Inferior parietal cortex (tissue), 1 donor: ENCODE data around the gene OR52A1.
"Not testable (repeated sequence)": the region's sequence is repeated elsewhere in the genome, so short reads cannot be mapped to it uniquely, and the experiment has no call there.

Experiments
- DNase-seq: peaks from one replicate; pipeline ENCODE4 v3.0.0-alpha.2; 2016; ENCODE audit errors: extremely low spot score

The OR52A1 gene

DNA sequence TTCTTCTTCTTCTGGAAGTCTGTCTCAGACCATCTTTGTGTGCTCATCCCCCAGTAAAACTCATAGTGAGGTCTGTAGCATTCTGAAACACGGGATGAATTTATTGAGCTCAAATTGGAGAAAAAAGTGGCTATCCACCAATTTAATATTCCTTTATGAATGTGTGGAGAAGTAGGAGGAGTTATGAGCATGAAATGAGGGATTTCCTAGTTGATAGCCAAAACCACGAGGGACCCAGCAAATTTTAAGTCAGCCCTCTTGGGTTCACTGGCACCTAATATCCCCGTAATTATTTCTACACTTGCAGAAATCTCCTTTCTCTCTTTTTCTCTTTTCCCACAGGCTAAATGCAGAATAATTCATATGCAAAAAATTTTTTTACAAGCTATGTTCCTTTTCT lies at the start of gene OR52A1:
Gene OR52A1, minus strand, starts transcription at position 101 of the 400 bp plus-strand sequence. CDS start 2,388 bp downstream, outside the sequence.
- no peak for DNase-seq

DNA sequence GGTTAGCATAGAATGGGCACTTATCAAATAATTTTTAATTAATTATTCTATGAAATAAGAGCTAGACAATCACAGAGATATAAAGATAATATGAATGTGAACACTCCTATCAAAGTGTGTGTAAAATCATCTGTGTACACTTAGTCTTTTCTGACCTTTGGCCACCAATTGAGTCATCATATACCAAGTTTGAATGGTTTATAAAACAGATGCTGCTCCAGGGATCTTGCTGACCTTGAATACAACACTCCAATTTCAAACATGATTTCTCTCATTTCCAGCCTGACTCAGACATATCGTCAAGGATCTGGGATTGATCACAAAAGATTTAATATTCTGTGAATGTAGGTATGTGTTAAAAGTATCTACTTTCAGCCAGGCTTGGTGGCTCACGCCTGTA lies 48.8 kb upstream of the OR52A1 start:
- no peak for DNase-seq

DNA sequence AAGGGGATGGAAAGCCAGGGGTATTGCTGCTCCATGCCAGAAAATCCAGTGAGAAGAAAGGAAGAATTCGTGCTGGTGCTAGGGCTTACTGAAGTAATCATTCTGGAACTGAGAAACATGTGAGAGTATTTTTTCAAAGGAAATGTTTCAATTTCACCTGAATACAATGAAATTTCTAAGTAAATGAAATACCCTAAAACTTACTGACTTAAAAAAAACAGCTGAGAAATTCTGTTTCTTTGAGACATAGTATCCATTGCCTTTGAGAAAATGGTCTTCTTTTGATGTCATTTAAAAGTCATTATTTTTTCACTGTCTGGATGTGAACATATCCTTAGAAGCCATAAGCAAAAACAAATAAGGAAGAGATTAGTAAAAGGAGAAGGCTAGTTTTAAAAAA lies 46.0 kb upstream of the OR52A1 start, which contains the start of gene OR51V1:
Gene OR51V1, minus strand, starts transcription at position 101 of the 400 bp plus-strand sequence. Its CDS starts 0 bp downstream, at position 101.
- no peak for DNase-seq

- no peak for DNase-seq
Measured at GRCh38 chr11:5198285-5198684, 43.7 kb upstream of the OR52A1 start.

- no peak for DNase-seq
Measured at GRCh38 chr11:5197536-5197935, 43.0 kb upstream of the OR52A1 start.

DNA sequence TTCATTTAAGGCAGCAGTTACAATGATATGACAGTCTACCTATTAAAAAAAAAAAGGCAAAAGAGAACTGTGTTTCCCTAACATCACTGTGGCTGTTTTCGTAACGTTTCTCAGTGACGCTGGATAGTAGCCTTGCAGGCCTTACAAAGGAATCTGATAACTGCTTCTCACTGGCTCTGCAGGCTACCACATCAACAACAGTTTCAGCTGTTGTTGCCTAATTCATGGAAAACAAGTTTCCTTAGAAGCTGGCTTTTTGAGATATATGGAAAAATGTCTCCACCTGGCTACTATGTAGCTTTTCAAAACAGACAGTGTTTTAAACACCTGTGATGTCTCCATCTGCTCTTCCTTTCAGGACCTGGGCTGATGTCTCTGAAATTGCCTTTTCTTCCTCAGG lies 42.2 kb upstream of the OR52A1 start:
- DNase-seq = no peak

DNA sequence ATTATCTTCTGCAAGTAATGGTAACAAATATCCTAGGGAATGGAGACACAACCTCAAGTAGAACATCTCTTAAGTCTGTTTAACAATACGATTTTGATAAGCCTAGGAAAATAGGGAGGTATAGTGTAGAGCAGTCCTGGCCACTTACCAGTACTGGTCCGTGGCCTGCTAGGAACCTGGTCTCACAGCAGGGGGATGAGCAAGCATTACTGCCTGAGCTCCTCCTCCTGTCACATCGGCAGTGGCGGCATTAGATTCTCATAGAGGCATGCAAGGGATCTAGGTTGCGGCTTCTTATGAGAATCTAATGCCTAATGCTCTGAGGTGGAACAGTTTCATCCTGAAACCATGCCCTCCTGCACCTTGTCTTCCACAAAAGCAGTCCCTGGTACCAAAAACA lies 41.5 kb upstream of the OR52A1 start:
- no peak for DNase-seq

DNA sequence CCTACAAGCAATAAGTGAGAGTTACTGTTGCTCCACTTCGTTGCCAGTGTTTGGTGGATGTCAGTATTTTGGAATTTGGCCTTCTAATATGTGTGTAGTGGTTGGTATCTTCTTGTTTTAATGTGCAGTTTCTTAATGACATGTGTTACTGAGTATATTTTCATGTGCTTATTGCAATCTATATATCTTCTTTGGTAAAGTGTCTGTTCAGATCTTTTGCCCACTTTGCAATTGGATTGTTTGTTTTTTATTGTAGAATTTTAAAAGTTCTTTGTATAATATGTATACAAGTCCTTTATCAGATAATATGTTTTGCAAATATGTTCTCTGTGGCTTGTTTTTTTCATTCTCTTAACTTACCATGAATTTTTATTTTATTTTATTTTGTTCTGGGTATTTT lies 38.2 kb upstream of the OR52A1 start:
- DNase-seq = no peak

DNA sequence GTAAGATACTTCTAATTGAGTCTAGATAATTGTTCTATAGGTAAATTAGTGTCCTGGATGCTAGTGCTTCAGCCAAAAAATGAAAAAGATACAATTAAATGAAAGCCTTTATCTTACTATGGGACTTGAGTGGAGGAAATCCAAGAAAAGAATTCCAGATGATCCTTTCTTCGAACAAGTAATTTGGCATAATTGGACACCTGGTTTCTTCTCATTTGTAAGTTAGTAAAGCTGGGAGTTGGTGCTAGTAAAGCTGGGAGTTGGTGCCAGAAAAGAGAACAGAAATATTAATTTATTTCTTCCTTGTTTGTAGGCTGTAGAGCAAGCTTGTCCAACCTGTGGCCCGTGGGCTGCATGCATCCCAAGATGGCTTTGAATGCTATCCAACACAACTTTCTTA lies 33.6 kb upstream of the OR52A1 start:
- no peak for DNase-seq

- no peak for DNase-seq
Measured at GRCh38 chr11:5178046-5178837, 23.7 kb upstream of the OR52A1 start.

- DNase-seq = no peak
Measured at GRCh38 chr11:5174934-5175333, 20.4 kb upstream of the OR52A1 start.

GRCh38 chr11:5171856-5172255 lies 17.3 kb upstream of the OR52A1 start:
- DNase-seq = no peak

GRCh38 chr11:5165898-5166297 lies 11.3 kb upstream of the OR52A1 start:
- DNase-seq = not testable (repeated sequence)

DNA sequence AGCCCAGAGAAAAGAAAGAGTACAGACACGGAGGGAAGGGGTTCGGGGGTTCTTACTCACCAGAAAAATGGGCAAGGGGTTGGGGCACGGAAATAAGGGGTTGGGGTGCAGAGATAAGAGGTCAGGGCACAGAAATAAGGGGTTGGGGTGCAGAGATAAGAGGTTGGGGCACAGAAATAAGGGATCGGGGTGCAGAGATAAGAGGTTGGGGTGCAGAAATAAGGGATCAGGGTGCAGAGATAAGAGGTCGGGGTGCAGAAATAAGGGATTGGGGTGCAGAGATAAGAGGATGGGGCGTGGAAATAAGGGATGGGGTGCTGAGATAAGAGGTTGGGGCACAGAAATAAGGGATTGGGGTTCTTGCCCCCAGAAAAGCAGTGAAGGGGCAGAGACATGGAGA lies 10.2 kb upstream of the OR52A1 start:
- not testable (repeated sequence) for DNase-seq

- not testable (repeated sequence) for DNase-seq
Measured at GRCh38 chr11:5161045-5161444, 6.5 kb upstream of the OR52A1 start.

DNA sequence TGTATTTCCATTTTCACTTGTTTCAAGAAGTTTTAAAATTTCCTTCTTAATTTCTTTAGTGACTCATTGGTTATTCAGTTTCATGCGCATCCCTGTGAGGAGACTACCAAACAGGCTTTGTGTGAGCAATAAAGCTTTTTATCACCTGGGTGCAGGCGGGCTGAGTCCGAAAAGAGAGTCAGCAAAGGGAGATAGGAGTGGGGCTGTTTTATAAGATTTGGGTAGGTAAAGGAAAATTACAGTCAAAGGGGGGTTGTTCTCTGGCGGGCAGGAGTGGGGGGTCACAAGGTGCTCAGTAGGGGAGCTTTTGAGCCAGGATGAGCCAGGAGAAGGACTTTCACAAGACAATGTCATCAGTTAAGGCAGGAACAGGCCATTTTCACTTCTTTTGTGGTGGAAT lies 5.7 kb upstream of the OR52A1 start:
- not testable (repeated sequence) for DNase-seq

- DNase-seq = no peak
Measured at GRCh38 chr11:5159806-5160205, 5.2 kb upstream of the OR52A1 start.

- no peak for DNase-seq
Measured at GRCh38 chr11:5153574-5154431, 754 bp downstream of the OR52A1 start.

- no peak for DNase-seq
Measured at GRCh38 chr11:5151713-5152153, 2.8 kb downstream of the OR52A1 start.

- DNase-seq = not testable (repeated sequence)
Measured at GRCh38 chr11:5144206-5144605, 10.4 kb downstream of the OR52A1 start.

- no peak for DNase-seq
Measured at GRCh38 chr11:5137996-5138395, 16.6 kb downstream of the OR52A1 start, which contains the start of gene OR52A5. TSS of gene OR52A5 (minus strand) at chr11:5138356. CDS start at chr11:5132642, 5,714 bp downstream.

DNA sequence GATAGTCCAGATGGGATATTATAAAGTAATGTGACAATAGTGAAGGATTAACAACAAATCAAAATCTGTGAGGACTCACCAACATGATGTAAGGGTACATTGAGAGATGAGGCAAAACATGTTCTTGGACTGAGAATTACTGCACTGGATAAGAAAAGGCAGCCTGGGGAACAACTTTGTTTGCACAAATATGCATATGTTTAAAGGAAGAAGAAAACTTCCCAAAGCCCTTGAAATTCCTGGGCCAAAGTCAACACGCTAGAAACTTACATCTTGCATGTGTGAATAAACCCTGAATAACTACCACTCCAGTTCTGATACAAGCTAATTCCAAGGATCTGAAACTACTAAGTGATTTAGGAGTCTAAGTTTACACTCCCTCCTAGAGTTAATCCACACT lies 17.5 kb downstream of the OR52A1 start:
- DNase-seq = no peak

DNA sequence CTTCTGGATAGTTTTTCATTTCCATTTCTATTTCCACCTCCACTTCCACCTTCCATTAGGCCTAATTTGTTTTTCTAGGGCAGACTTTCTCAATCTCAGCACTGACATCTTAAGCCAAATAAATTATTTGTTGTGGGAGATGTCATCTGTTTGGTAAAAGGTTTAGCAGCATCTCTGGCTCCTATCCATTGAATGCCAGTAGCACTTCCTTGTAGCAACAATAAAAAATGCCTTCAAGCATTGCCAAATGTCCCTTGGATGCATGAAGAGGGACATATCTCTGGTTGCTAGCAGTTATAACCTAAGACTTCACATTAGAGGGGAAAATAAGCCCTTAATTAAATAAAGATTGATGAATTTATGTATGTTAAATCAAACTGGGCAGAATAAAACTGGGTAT lies 18.3 kb downstream of the OR52A1 start:
- DNase-seq = no peak
